Forelimb muscle (tissue), 1 donor: Measurements from ENCODE around the gene ARID3C. TPM values are rescaled to one million over a fixed set of nuclear protein-coding genes. Genes with fewer than 3 reads are reported as not detected.
"Not testable (repeated sequence)": the region's sequence is repeated elsewhere in the genome, so short reads cannot be mapped to it uniquely, and the experiment has no call there.

Experiments used
- DNase-seq: peaks from one replicate; pipeline ENCODE4 v3.0.0-alpha.2; 2013; ENCODE audit warnings: low read depth
- polyA plus RNA-seq: library from polyadenylated mRNA; unstranded; fragments of 120-200 nt; gene quantifications from one replicate; pipeline ENCODE4 v1.2.1, GENCODE V29; 2013; ENCODE audit not compliant: insufficient read length

ARID3C gene
- polyA plus RNA-seq, 1 donor, result not detected

- DNase-seq, result peak; percentile 79
Measured at GRCh38 chr9:34651876-34652601, 23.2 kb upstream of the ARID3C start, which contains the start of gene IL11RA. Gene IL11RA, plus strand, starts transcription at chr9:34652185. Its CDS starts 3,033 bp downstream, at chr9:34655218.

DNA sequence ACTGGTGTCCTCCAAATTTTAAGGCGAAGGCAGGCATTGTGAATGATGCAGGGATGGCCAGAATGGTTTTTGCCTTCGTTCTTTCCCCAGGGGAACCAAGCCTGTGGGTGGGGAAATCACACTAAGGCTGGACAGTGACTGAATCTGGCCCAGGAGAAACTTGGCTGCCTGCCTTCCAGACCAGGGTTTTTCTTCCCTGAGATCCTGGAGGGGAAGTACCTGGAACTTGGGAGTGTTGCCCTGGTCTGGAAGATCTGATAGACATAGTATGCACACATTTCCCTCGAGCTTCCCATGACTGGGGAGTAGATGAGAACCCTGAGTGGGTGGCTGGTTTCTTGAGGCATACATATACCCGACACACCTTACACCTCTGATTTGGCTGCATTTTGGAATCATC lies 22.5 kb upstream of the ARID3C start:
- DNase-seq, result no peak

DNA sequence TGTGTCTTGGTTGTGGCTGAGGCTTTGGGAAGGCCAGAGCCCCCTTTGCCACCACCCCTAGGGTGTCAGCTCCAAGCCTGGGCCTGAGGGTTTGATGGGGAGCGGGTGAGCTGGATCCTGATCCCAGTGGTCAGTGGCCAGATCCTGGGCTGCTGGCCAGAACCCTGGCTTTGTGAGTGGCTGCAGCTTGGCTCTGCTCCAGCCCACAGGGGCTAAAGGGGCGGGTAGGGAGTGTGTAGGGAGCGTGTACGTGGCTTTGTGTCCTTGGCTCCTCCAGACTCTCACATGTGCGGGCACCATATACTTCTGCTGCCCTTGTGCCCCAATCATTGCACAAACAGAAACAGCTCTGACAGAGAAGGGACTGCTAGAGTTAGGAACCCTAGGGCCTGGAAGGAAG lies 21.9 kb upstream of the ARID3C start:
- DNase-seq, result no peak

DNA sequence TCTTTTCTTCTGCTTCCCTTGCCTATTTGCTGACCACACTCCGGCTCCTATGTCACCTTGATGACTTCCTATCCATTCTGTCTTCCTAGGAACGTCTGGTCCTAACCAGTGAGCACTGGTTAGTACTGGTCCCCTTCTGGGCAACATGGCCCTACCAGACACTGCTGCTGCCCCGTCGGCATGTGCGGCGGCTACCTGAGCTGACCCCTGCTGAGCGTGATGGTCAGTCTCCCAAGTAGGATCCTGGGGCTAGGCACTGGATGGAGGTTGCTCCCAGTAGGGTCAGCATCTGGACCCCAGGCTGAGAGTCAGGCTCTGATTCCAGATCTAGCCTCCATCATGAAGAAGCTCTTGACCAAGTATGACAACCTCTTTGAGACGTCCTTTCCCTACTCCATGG lies 19.8 kb upstream of the ARID3C start:
- no peak for DNase-seq

GRCh38 chr9:34647651-34648050 lies 18.8 kb upstream of the ARID3C start:
- DNase-seq, result no peak

DNA sequence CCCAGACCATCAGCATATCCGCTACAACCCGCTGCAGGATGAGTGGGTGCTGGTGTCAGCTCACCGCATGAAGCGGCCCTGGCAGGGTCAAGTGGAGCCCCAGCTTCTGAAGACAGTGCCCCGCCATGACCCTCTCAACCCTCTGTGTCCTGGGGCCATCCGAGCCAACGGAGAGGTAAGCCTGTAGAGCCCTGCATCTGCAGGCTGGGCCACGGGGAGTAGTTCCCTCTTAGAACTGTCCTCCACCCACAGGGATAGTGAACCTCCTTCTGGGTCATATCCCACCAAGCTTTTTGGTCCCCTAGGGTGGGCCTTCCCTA lies 18.2 kb upstream of the ARID3C start:
- DNase-seq, result no peak

- no peak for DNase-seq
Measured at GRCh38 chr9:34646211-34647083, 17.6 kb upstream of the ARID3C start, which contains the start of gene GALT. Gene GALT, plus strand, starts transcription at chr9:34646675. Its CDS starts 30 bp downstream, at chr9:34646705.

- no peak for DNase-seq
Measured at GRCh38 chr9:34644766-34645314, 16.0 kb upstream of the ARID3C start.

DNA sequence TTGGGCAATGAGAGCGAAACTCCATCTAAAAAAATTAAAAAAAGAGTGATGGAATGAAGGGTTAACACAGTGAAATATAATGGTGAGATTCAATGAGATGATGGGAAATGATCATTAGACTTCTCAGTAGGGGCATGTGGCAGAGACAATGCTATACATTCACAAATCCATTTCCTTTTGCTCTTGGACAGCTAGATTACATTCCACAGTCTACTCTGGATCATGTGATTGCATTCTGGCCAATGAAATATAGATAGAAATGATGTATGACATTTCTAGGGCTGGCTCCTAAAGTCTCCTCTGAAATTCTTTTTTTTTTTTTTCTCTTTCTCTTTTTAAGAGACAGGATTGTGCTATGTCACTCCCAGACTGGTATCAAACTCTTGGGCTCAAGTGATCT lies 13.8 kb upstream of the ARID3C start:
- no peak for DNase-seq

- DNase-seq, result not testable (repeated sequence)
Measured at GRCh38 chr9:34639322-34639721, 10.5 kb upstream of the ARID3C start.

- DNase-seq, result no peak
Measured at GRCh38 chr9:34638138-34638445, 9.2 kb upstream of the ARID3C start.

DNA sequence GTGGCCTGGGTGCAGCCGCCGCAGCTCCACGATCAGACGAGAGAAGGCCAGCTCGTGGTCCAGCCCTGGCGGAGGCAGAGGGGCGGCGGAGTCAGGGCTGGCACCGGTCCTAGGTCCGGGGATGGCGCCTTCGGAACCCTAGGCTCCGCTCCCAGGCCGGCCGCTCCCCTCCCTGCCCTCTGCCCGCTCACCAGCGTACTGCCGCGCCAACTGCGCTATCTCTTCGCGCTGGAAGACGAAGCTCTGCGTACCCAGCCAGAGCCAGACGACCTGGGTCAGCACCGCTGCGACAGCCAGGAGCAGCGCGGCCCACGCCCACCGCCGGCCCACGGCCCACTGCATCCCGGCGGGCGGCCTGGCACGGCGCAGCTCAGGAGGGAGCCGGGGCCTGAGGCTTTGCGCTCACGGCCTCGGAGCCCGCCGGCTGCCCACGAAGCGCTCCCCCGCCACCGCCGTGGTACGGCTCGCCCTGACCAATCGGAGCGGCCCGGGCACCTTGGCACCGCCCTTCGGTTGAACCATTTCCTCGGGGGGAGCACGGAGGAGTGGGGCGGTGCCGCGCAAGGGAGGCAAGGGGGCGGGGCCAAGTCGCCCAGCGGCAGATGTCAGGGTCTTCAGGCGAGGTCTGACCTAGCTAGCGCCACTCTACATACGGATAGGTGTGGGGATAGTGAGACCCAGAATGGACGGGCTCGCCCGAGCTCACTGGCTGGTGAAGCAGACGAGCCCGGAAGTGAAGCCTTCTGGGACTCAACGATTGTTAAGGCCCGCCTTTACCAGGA lies 8.7 kb upstream of the ARID3C start, which contains the start of gene SIGMAR1:
Gene SIGMAR1, minus strand, starts transcription at position 432 of the 782 bp plus-strand sequence. Its CDS starts 90 bp downstream, at position 342.
- DNase-seq, result no peak

DNA sequence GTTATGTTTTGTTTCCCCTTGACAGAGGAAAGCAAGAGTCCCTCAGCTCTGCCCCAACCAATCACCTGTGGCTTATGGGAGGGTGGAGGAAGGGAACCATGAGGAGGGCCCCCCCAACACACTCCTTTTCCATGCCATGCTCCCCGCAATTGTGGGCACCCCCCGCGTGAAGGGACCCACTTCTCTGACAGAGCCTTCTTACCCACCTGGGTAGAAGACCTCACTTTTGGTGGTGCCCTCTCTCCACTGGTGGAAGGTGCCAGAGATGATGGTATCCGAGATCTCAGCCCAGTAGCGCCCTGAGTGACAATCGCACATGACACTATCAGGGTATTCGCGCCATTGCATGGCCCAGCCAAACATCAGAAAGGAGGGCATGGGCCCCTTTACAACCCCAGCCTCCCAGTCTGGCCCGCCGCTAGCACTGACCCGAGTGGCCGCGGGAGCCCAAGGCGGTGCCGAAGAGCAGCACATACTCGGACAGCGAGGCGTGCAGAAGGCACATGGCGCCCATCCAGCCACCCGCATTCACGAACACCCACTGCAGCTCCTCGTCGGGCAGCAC lies 8.0 kb upstream of the ARID3C start:
- DNase-seq, result no peak

DNA sequence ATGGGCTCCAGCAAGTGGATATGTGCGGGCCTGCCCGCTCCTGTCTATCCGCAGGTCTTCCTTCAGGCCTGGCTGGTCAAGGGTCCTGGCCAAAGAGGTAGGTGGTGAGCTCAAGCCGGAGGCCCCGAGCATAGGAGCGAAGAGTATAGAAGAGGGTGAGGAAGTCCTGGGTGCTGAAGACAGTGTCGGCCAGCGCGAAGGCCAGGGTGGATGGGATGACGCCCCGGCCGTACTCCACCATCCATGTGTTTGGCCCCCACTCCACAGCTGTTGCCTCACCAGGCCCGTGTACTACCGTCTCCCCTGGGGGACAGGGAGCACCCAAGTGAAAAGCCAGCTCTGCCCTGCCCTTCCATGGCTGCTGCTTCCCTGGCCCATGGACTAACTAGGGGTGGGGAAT lies 6.7 kb upstream of the ARID3C start:
- no peak for DNase-seq

DNA sequence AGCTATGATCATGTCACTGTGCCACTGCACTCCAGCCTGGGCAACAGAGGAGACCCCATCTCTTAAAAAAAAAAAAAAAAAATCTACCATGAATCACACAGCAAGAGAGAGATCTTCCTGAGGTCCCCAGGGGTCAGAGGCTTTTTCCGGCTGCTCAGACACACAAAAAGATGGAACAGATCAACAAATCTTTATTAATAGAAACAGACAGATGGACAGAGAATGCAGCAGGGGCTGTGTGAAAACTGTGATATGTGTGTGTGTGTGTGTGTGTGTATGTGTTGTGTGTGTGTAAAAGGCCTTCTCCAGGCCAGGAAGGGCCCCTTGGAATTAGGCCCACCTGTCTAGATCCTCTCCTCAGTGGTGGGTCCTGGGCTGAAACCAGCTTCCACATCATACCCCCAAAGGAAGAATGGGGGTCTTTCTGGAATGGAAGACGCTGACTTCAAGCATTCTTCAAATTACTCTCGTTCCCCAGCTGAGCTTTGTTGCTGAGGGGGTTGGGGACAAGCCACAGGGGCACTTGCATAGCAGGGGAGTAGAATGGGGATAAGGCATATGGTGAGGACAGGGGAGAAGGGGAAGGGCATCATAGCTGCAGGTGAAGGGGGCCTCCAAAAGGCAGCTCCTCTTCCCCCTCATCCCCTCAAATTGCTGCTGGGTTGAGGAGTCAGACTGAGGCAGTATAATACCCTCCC lies 5.8 kb upstream of the ARID3C start:
- no peak for DNase-seq

GRCh38 chr9:34633851-34634550 lies 5.1 kb upstream of the ARID3C start:
- DNase-seq, result no peak

GRCh38 chr9:34633166-34633565 lies 4.3 kb upstream of the ARID3C start:
- no peak for DNase-seq

DNA sequence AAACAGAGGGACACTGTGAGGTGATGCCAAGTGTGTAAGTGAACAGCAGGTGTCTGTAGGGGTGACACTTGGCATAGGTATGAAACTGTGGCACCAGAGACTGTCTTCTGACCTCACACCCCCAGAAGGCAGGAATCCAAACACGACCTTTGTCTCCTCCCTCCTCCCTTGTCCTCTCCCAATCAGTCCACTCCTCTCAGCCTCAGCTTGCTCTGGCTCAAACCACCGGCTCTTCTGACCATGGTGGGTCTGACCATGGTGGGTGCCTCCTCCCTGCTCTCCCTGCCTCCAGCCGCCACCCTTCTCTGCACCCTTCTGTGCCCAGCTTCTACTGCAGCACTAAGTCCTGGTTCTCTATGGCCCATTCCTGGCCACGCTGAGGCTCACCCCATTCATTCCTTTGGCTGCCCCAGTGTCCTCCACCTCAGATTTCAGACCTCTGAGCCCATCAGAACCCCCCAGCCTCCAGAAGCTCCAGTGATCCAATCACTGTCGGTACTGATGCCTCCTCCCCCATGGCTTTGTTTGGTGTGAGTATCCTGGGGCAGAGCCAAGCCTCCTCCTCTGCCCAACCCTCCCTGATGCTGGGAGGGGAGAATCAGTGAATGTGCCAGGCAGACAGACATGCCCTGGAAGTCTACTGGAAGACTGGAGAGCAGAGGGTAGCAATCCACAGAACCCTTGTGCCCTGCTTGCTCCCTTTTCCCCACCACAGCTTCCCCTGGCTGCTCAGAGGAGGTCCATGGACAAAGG lies 1.7 kb upstream of the ARID3C start:
- no peak for DNase-seq

- DNase-seq, result no peak
Measured at GRCh38 chr9:34629491-34629808, 584 bp upstream of the ARID3C start.
